NCI-H524 treated with DMSO at 0.1 percent for 48 hours (cell line): ENCODE data around the gene OBSCN.

Experiments used
- DNase-seq: peaks from one replicate; lab custom pipeline; 2025; lab: John Stamatoyannopoulos, UW

The OBSCN gene

DNA sequence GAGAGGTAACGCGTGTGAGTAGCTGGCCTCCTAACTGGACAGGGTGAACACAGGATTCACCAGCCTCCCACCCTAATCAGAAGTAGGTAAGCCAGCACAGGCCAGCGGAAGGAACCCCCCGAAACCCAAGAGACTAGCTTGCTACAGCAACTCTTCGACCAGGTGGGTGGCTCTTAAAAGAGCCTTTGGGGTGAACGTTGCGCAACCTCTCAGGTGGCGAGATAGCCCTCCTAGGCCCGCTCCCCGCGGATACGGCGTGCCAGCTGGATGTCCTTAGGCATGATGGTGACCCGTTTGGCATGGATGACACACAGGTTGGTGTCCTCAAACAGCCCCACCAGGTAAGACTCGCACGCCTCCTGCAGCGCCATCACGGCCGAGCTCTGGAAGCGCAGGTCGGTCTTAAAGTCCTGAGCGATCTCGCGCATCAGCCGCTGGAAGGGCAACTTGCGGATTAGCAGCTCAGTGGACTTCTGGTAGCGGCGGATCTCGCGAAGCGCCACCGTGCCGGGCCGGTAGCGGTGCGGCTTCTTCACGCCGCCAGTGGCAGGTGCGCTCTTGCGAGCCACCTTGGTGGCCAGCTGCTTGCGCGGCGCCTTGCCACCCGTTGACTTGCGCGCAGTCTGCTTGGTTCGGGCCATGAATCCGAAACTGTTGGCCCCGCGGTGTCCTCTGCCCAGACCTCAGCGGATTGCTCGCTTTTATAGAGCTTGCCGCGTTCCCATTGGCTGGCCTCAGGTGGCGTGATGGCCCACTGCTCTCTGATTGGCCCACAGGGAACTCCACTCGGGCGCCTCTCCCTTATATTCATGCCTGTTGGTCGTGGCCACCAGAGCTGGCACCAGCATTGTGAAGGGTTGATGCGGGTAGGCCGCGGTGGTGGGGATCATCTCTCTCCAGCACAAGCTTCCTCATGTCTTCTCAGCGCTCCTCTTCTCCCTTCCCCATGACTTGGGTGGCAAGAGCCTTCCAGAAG lies 217.1 kb downstream of the OBSCN start:
- DNase-seq, result no peak

DNA sequence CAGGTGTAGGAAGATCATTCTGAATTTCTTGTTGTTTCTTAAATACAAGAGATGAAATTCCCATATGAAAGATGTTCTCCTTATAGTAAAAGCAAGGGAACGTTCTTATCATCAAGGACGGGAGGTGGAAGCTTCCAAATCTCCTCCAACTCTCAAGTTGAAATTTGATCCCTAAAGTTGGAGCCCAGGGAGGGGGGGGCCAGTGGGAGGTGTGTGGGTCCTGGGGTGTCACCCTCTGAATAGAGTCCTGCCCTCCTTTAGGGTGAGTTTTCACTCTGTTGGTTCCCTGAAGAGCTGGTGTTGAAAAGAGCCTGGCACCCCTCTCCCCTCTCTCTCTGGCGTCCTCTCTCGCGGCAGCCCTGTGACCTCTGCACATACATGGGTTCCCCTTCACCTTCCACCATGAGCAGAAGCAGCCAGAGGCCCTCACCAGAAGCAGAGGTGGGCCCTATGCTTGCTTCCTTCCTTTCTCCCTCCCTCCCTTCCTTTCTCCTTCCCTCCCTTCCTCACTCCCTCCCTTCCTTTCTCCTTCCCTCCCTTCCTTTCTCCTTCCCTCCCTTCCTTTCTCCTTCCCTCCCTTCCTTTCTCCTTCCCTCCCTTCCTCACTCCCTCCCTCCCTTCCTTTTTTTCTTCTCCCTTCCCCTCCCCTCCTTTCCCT lies 218.8 kb downstream of the OBSCN start:
- DNase-seq, result no peak

DNA sequence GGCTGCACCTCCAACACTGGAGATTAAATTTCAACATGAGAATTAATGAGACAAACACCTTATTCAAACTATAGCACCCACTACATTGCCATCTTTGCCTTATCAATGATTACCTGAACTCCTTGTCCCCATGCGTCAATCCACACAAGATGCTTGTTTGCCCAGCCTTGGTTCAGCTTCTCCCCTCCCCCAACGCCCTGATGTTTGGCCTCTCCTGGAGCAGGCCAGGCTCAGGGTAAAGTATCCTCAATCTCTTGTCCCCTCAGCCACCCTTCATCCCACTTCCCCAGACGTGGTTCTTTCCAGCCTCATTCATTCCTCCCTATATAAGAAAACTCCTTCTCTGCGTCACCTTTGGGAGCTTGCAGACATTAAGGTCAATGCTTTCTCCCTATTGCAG lies 220.6 kb downstream of the OBSCN start:
- no peak for DNase-seq
